Activated effector memory CD4-positive, alpha-beta T cell treated with anti-CD3 and anti-CD28 coated beads, Interleukin-2, amount 50 U/mL, for 16 hours (primary cell): ENCODE results near the gene CABLES2.
A peak's percentile ranks its signal among the peaks of the same experiment; 100 is the strongest.

ENCODE experiments used
- DNase-seq: peaks from one replicate; pipeline ENCODE4 v3.0.0-alpha.2; 2020

The CABLES2 gene

GRCh38 chr20:62417981-62418708, 11.1 kb upstream of the CABLES2 start:
- no peak for DNase-seq

DNA sequence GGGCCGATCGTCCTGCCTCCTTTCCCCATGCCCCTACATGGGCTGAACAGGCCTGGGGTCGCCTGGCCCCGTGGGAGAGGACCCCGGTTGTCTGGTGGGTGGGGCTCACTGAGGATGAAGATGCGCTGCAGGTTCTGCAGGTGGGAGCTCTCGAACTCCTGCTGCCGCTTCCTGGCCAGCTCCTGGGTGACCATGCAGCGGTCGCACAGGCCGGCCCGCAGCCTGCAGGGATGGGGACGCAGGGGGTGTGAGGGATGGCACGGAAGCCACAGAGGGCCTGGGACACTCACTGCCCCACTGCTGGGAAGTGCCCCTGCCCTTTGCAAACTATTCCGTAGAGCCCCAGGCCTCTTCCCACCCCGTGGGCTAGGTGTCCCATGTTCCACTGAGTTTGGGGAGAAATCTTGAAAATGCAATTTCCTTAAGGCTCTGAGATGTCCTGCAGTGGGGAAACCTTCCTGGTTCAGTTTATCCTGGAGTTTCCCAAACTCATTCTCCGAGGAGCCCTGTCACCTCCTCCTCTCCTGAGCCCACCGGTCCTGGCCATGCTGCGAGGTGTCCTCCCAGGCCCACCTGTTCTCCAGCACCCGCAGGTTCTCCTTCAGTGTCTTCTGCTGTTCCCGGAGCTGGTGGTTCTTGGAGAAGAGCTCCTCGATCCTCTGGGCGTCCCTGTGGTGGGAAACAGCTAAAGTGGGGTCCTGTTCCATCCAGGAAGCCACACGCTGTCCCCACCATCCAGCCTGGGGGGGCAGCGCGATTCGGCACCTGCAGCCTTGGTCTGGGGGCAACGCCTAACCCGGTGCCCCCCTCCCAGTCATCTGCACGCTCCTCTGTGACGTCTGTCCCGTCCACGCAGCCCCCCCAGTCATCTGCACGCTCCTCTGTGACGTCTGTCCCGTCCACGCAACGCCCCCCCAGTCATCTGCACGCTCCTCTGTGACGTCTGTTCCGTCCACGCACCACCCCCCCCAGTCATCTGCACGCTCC, 9.9 kb upstream of the CABLES2 start:
- DNase-seq: no peak

DNA sequence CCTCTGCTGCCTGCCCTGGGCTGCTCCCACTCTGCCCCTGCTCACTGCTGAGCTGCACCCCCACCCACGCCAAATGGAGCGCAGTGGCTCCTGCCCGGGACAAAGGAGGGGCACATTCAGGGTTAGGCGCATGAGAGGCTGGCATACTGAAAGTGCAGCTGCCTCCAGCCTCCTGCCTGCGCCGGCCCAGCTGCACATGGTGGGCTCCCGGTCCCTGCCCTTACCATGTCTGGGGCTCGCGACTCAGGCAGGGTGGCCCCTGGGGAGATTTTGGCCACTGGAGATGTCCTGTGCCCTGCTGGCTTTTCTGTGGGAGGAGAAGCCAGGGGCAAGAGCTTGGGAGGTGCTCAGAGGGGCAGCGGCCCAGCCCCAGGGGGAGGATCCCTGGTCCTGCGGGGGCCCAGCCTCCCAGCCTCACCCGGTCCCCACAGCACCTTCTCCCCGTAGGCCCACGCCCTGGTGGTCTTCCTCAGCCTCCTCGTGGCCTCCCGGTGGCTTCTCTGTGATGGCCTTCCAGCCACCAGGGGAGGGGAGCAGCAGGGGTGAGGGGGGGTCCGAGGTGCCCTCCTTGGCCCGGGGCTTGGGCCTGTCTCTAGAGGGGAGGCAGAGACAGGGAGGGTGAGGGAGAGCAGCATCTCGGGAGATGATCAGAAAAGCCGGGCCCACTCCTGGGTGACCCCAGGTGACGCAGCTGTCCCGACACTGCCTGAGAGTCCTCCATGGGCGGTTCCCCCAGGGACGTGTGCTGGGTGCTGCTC, 8.4 kb upstream of the CABLES2 start:
- no peak for DNase-seq

DNA sequence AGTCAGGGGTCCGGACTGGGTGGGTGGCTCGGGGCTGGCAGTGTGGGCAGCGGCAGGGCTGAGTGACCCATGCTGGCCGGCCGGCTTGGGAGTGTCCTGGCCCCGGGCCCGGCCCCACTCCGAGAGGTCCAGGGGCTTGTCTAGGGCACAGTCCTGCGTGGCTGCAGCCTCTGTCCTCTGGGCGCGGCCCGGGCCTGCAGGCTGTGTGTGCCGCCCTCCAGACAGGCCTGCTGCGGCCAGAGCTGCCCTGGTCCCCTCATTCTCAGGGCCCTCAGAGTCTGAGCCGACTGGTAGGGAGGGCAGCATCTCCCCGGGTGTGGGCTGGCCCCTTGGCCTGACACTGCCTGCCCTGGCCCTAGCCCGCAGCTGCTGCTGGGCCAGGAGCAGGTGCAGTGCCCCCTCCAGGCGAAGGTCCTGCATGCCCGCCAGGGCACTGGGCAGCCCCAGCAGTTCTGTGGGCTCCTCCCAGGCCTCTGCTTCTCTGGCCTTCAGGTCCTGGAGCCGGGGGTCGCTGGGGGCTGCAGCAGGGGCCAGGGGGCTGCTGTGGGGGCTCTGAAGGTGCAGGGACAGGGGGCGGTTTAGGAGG, 6.9 kb upstream of the CABLES2 start:
- no peak for DNase-seq

DNA sequence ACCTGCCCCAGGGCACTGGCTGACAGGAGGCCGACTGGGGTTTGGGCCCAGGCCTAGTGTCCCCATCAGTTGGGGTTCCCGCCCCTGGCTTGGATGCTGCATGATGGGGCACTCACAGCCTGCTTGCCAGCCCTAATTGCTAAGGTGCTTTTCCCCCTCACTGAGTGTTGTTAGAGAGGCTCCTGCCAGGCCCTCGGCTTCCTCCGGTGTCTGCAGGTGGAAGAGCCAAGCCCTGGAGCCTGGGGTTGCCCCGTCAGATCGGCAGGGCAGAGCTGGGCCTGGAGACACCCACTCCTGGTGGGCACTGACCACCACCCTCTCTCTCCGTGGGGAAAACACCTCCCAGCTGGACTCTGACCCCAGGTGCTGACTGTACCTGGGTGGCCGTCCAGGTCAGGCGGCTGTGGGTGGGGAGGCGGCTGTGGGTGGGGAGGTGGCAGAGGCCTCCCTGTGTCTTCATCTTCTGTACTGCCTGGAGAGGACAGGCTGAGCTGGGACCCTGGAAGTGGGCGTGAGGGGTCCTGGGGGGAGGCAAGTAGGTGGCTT, 6.0 kb upstream of the CABLES2 start:
- no peak for DNase-seq

DNA sequence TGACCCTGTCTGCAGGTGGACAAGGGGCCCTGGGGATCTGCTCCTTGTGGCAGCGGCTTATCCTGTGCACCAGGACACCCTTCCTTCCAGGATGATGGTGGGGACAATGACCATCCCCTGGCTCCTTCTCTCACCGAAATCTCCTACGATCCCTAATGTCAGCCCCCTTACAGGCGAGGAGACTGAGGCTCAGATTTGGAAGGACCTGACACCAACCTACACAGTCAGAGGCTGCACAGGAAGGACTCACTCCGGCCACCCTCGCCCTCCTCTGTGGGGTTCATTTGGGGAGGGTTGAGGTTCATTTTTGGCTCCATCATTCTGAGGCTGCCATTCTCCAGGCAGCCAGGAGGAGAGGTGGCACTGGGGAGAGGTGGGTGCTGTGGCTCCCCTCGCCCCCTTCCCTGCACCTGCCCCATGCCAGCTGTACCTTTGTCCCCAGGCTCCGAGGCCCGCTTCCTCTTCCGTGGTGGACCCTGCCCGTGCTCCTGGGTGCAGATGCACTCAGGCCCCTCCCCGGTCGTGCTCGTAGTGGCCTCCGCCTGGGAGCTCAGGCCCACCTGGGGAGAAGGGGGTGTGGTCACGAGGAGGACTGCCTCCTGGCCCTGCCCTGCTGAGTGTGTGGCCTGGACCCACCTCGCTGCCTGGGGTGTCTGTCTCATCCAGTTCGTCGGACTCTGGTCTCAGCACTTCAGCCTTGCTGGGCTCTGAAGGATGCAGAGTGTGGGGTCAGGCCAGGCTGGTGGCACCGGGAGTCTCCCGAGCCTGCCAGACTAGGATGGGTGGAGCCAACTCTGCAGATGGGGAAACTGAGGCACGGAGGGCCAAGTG, 5.3 kb upstream of the CABLES2 start:
- DNase-seq: no peak

DNA sequence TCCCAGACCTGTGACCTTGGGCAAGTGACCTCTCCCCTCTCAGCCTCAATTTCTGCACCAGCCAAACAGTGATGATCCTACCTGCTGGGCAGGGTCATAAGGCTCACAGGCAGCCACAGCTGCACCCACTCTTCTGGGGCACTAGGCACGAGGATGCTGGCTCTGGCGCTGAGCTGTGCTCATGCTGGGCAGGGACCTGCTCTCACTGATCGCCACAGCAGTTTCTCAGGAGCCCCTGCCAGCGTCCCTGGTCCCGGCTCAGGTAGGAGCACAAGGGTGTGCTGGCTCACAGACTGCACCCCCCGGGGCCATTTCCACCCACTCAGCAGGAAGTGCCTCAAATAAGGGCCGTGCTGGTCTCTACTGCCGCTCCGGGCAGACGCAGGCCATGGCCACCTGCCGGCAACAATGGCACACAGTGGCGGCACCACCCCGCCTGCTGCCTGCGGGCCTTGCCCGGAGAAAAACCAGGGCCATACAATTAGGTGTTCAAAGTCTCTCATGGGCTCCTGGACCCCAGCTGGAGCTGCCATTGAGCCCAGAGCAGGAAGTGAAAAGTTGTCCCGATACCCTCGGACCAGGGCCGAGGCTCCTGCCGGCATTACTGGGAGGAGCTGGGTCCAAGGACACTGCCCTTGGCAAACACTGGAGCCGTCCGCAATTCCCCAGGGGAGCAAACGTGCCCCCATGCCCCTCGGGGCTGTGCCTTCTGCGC, 4.6 kb upstream of the CABLES2 start:
- no peak for DNase-seq

DNA sequence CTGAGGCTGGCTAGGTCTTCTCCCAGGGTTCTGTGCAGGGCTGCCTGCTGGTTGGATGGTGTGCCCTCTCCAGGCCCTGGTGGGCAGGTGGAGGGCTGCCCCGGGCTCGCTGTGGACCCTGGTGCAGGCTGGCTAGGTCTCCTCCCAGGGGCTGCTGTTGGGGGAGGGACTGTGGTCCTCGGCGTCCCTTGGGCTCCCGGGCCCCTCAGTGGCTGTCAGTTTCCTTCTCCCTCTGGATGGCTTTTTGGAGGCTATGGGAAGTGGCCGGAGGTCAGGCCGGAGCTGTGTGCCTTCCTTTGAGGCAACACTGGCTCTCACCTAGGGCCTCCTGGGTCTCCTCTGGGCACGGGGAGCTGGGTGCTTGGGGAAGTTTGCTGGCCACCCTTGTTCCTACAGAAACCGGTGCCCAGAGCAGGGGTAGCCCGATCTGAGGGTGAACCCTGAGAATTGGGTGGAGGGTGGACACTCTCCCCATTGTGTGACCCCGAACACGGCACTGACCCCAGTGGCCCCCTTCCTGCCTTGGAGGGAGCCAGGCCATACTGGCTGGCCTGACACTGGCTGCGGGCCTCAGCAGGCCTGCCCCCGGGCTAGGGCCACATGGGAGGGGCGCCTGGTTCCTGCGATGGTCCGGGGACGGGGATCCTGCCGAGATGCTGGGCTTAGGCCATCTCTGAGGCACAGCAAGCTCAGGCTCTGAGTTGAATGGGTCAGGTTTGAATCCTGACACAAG, 3.8 kb upstream of the CABLES2 start:
- DNase-seq: no peak

DNA sequence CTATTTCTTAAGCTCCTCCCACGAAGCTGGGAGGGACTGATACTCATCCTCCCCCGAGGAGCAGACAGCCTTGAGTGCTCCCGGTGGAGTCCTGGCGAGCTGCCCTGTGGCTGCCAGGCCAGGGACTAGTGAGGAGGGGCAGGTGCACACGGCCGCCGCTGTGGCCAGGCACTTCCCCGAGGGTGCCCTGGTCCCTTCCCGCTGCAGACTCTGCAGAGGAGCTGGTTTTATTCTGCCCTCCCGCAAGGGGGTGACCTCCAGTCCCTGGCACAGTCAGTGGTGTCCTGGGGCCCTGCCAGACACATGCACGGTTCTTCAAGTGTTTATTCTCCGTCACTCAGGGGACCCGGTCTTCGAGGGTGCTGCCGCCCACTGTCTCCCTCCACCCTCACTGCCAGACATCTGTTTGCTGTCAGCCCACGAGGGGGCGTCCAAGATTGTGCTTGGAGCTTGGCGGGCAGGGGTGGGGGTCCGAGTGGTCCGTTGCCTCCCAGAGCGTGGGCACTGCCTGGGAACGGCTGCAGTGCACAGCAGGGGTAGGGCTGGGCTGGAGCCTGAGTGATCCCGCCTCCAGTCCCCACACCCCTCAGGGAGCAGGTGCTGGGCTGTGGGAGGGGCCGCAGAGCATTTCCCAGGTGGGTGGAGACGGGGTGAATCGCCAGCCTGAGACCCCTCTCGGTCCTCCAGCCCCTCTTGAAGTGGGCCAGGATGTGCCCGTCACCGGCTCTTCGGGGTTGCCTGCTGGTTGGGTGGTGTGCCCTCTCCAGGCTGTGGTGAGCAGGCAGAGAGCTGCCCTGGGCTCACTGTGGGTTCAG, 3.1 kb upstream of the CABLES2 start:
- peak; percentile 76 for DNase-seq

DNA sequence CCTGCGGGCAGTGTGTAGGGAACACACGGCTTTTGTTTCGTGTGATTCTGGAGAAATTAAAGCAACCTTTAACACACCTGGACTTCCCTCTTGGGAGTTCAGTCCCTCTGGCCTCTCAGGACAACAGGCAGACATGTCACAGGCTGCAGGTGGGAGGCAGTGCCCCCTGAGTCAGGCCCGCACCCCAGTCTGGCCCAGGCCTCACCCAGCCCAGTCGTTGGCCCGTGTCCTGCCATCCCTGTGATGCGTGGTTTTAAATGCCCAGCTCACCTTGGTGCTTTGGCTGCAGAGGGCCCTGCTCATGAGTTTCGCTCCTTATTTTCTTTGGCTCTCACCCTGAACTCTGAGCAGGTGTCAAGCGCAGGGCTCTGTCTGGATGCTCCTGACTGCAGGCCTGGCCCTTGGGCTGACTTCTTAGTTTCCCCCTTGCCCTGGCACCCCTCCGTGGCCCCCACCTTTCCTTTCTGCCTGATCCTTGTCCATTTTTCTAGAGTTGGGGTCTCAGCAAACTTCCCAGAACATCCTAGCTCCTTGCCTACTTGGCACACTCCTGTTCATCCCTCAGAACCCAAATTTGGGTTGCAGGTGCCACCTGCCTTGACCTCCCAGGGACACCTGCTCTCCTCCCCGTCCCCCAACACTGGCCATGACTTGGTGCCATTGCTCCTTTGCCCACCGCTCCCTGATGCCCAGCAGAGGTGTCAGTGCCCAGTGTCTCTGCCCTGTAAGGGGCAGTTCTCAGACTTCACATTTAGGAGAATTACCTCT, 2.2 kb upstream of the CABLES2 start:
- no peak for DNase-seq

GRCh38 chr20:62408640-62409039, 1.6 kb upstream of the CABLES2 start:
- no peak for DNase-seq

- no peak for DNase-seq
Observed at GRCh38 chr20:62408055-62408454, 970 bp upstream of the CABLES2 start.

DNA sequence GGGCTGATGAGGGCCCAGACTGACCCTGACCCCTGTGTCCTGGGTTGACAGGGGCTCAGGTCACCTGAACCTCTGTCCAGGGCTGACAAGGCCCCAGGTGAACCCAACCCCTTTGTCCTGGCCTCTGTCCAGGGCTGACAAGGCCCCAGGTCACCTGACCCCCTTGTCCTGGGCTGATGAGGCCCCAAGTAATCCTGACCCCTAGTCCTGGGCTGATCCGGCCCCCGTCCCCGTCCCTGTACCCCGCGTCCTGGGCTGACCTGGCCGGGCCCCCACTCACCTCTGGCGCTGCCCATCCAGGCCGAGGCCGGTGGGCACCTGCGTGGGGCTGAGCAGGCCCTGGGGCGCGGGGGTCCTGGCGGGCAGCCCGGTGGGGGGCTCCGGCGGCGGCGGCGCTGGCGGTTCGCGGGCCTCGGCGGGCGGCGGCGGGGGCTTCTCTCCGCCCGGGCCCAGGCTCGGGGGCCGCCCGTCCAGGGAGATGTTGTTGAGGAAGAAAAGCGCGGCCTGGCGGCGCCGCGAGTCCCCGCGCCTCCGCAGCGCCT, 379 bp downstream of the CABLES2 start:
- DNase-seq: no peak

- no peak for DNase-seq
Observed at GRCh38 chr20:62405981-62406513, 1.0 kb downstream of the CABLES2 start.

GRCh38 chr20:62405108-62405980, 1.7 kb downstream of the CABLES2 start:
- no peak for DNase-seq

DNA sequence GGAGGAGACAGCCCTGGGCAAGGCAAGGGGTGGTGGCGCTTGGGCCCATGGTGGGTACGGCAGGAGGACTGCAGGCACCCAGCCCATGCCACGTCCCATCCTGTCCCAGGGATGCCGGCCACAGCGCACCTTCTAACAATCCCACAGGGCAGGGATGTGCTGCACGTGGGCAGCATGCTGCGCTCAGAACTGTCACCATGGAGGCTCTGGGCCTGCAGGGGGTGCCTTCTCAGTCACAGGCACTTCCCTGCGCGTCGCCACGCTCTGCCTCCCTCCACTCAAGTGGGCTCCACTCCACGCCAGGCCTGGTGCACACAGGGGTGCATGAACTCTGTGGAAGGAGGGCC, 2.4 kb downstream of the CABLES2 start:
- DNase-seq: no peak

DNA sequence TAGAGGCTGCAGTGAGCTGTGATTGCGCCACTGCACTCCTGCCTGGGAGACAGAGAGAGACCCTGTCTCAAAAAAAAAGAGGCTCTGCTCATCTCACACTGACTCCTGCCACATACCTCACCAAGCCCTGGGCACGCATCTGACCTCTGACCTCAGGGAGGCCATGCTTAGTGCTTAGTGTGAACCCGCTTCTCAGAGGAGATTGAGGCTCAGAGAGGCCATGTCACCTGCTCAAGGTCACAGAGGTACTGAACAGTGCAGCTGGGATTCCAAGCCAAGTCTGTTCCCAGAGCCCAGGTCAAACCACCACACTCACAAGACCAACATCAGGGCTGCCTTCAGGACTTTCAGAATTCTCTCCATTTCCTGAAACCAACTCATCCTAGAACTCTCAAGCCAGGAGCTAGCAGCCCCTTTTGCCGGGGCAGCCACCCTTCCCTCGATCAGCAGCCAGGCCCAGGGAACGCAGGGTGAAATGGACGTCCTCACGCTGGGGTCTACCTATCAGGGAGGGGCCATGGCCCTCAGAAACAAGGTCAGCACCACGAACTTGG, 2.9 kb downstream of the CABLES2 start:
- DNase-seq: no peak
